Measurements from ENCODE around the gene PRRT4. TPM values are rescaled to one million over a fixed set of nuclear protein-coding genes. Genes with fewer than 3 reads are reported as not detected.

The PRRT4 gene
- total and polyA plus RNA-seq, 4 experiments from 2014 or later, result 0.11 to 0.58 (median 0.34) TPM

DNA sequence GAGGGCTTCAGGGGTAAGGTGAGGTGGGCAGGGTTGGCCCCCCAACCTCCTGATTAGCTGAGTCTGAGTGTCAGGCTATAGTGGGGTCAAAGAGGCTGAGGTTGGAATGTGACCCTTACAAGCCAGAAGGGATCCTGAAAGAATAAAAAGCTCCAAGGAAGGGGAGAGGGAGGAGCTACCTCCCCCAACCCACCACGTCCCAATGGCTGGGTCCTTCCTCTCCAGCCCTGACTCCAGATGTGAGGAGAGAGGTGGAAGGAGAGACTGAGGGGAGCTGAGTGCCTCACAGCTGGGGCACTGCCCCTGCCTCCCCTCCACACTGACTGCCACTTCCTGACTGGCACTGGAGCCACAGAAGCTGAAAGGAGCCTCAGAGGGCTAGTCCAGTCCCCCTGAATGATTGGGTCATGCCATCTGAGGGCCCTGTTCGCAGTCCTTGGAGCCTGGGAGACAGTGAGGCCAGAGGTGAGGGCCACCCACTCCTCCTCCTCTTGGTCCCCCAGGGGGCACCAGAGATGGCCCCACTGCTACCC is 27.7 kb upstream of the PRRT4 start:
- H3K4me1 Mint-ChIP-seq, result peaks cover 0 to 4% (median under 1%) of the 10 kb centered on the region in 4 donors
- no peak overlapping the region for H3K4me3 Mint-ChIP-seq
- H3K27ac Mint-ChIP-seq, result no peak overlapping the region
- Histone ChIP-seq H3K36me3 (ENCODE audit: insufficient read depth, low read length) (peaks cover 8% of the 10 kb centered on the region), H3K4me1 (ENCODE audit: insufficient read depth, low read length) (no peaks in the 10 kb centered on the region), H3K9me3 (ENCODE audit: control insufficient read depth in 1 of 2, low read length in 2 of 2) (no peaks in the 10 kb centered on the region), H3K27ac (ENCODE audit: low read depth, low read length) (no peak overlapping the region), H3K4me3 (ENCODE audit: low read length in 2 of 2) (no peak overlapping the region), H3K27me3 (ENCODE audit: insufficient read depth, low read length) (no peaks in the 10 kb centered on the region)
- intact Hi-C loops (cut with micrococcal nuclease), result loop anchor here (5.0 kb wide), 1 partner anchor 38 kb away; no protein-coding TSS in a partner anchor
- ChIA-PET CTCF (ENCODE audit: partially characterized antibody) (interaction anchor here (0.6 to 10.6 kb wide), 11 partner anchors 8 to 834 kb away, joined by 3 to 186 read pairs (median 5); partner anchors contain the start of gene RBM28), POLR2A (ENCODE audit: partially characterized antibody) (interaction anchor here (3.4 kb wide), 1 partner anchor 42 kb away, joined by 16 read pairs; no protein-coding TSS in a partner anchor)
- no peaks in the 10 kb centered on the region for H3K27me3 Mint-ChIP-seq
- H3K9me3 Mint-ChIP-seq, result no peaks in the 10 kb centered on the region
- no peak for DNase-seq
- peaks cover 0 to 7% of the 10 kb centered on the region in 2 donors for H3K36me3 Mint-ChIP-seq

DNA sequence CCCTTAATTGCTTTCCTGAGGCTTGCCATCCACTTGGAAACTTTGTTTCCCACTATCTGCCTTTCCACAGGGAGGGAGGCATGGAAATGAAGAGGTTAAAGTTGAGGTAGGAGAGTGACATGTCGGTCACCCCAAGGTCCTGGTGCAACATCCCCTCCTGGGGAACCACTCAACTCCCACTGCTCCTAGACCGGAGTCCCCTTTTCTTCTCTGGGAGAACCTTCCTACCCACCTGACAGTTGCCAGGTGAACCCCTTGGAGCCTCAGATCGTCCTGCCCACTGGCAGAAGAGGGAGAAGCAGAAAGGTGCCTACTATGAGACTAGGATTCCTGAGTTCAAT is 26.6 kb upstream of the PRRT4 start:
- CTCF ChIA-PET (ENCODE audit: partially characterized antibody), result interaction anchor here (0.5 to 10.6 kb wide), 23 partner anchors 9 to 681 kb away, joined by 3 to 186 read pairs (median 4); partner anchors contain the start of genes IMPDH1 and RBM28
- POLR2A ChIA-PET (ENCODE audit: partially characterized antibody), result interaction anchor here (3.4 kb wide), 1 partner anchor 41 kb away, joined by 16 read pairs; no protein-coding TSS in a partner anchor
- H3K4me1 Mint-ChIP-seq, result peaks cover 0 to 4% (median under 1%) of the 10 kb centered on the region in 4 donors
- no peak overlapping the region for H3K4me3 Mint-ChIP-seq
- intact Hi-C loops (cut with micrococcal nuclease), result loop anchor here (5.0 kb wide), 1 partner anchor 39 kb away; no protein-coding TSS in a partner anchor
- no peak overlapping the region for H3K27ac Mint-ChIP-seq
- H3K27me3 ChIP-seq (ENCODE audit: insufficient read depth, low read length), result no peaks in the 10 kb centered on the region
- peaks cover 0 to 7% of the 10 kb centered on the region in 2 donors for H3K36me3 Mint-ChIP-seq
- no peaks in the 10 kb centered on the region for H3K9me3 ChIP-seq (ENCODE audit: control insufficient read depth in 1 of 2, low read length in 2 of 2)
- H3K27me3 Mint-ChIP-seq, result no peaks in the 10 kb centered on the region
- H3K4me3 ChIP-seq (ENCODE audit: low read length in 2 of 2), result no peak overlapping the region
- H3K4me1 ChIP-seq (ENCODE audit: insufficient read depth, low read length), result no peaks in the 10 kb centered on the region
- H3K27ac ChIP-seq (ENCODE audit: low read depth, low read length), result no peak overlapping the region
- DNase-seq, result no peak
- no peaks in the 10 kb centered on the region for H3K9me3 Mint-ChIP-seq
- H3K36me3 ChIP-seq (ENCODE audit: insufficient read depth, low read length), result peaks cover 4% of the 10 kb centered on the region

DNA sequence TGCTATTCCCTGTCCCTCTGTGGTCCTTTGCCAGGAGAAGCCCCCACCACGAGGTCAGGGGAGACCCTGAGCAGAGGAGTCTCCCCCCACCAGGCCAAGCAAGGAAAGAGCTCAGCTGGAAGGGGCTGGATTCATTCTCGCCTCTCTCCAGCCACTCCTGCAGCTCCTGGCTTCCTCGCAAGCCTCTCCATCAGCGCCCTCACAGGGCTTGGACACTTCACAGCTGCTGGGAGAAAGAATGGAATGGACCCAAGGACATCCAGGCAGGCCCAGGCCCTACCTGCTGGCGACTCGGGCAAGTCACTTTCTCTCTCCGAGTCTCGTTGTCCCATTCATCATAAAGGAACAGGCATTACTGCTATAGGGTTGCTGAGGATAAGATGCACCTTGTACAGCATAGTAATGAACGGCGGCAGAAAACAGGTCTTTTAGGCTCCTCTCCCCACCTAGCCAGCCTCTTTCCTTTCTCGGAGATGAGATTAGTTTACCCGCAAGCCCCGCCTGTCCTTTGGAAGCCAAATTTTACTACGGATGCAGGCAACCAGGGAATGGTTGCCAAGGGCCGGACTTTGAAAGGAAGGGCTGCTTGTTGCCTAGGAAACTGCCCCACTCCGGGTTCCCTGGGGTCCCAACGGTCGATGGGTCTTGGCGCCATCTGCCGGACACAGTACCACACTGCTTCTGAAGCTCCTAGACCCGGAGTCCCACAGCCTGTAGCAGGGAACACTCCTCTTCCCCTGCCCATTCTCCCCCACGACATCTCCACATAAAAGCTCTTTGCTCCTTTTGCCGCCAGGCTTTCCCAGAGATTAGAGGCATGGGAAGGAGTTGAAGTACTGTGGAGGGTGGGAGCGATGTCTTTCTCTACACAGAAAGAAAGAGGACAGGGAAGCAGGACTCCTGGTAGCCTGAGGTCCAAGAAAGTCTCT is 26.0 kb upstream of the PRRT4 start:
- DNase-seq, result peak in 4 of 5 donors; percentile 48 to 56 (median 51)
- H3K4me1 Mint-ChIP-seq, result peaks cover 0 to 4% (median under 1%) of the 10 kb centered on the region in 4 donors
- no peaks in the 10 kb centered on the region for H3K27me3 ChIP-seq (ENCODE audit: insufficient read depth, low read length)
- H3K4me3 Mint-ChIP-seq, result no peak overlapping the region
- H3K27ac ChIP-seq (ENCODE audit: low read depth, low read length), result no peak overlapping the region
- no peaks in the 10 kb centered on the region for H3K9me3 Mint-ChIP-seq
- intact Hi-C loops (cut with micrococcal nuclease), result loop anchor here (1.0 to 5.0 kb wide), 2 partner anchors 40 kb away; no protein-coding TSS in a partner anchor
- ChIA-PET CTCF (ENCODE audit: partially characterized antibody) (interaction anchor here (0.5 to 10.6 kb wide), 31 partner anchors 8 to 680 kb away, joined by 3 to 186 read pairs (median 4); partner anchors contain the start of genes IMPDH1 and RBM28), POLR2A (ENCODE audit: partially characterized antibody) (interaction anchor here (1.9 to 3.4 kb wide), 2 partner anchors 40 to 43 kb away, joined by 5 to 16 read pairs; partner anchors contain the start of gene RBM28)
- no peak overlapping the region for H3K27ac Mint-ChIP-seq
- peaks cover 0 to 5% of the 10 kb centered on the region in 2 donors for H3K36me3 Mint-ChIP-seq
- peaks cover 2% of the 10 kb centered on the region for H3K36me3 ChIP-seq (ENCODE audit: insufficient read depth, low read length)
- no peak overlapping the region for H3K4me3 ChIP-seq (ENCODE audit: low read length in 2 of 2)
- no peaks in the 10 kb centered on the region for H3K9me3 ChIP-seq (ENCODE audit: control insufficient read depth in 1 of 2, low read length in 2 of 2)
- H3K27me3 Mint-ChIP-seq, result no peaks in the 10 kb centered on the region
- H3K4me1 ChIP-seq (ENCODE audit: insufficient read depth, low read length), result no peaks in the 10 kb centered on the region

DNA sequence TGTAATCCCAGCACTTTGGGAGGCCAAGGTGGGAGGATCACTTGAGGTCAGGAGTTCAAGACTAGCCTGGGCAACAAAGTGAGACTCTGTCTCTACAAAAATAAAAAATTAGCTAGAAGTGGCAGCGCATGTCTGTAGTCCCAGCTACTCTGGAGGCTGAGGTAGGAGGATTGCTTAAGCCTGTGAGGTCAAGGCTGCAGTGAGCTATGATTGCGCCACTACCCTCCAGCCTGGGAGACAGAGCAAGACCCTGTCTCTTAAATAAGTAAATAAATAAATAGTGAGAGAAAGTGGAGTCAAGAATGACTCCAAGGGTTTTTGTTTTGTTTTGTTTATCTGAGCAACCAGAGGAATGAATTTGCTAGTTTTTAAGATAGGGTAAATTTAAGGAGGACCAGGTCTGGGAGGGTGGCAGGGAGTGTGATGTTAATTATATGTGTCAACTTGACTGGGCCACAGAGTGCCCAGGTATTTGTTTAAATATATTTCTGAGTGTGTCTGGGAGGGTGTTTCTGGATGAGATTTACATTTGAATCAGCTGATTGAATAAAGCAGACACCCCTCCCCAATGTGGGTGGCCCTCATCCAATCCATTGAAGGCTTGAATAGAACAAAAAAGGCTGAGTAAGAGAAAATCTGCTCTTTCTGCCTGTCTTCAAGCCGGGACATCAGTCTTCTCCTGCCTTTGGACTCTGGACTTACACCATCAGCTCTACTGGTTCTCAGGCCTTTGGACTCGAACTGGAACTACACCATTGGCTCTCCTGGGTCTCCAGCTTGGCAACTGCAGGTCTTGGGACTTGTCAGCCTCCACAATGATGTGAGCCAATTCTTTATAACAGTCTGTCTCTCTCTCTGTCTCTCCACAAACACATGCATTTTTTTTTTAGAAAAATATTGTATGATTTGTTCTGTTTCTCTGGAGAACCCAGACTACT is 24.8 kb upstream of the PRRT4 start:
- no peaks in the 10 kb centered on the region for H3K9me3 ChIP-seq (ENCODE audit: control insufficient read depth in 1 of 2, low read length in 2 of 2)
- H3K27ac ChIP-seq (ENCODE audit: low read depth, low read length), result no peak overlapping the region
- no peaks in the 10 kb centered on the region for H3K27me3 ChIP-seq (ENCODE audit: insufficient read depth, low read length)
- CTCF ChIA-PET (ENCODE audit: partially characterized antibody), result interaction anchor here (0.8 to 10.6 kb wide), 16 partner anchors 8 to 71 kb away, joined by 3 to 186 read pairs (median 4); partner anchors contain the start of genes IMPDH1 and RBM28
- no peaks in the 10 kb centered on the region for H3K9me3 Mint-ChIP-seq
- no peaks in the 10 kb centered on the region for H3K36me3 ChIP-seq (ENCODE audit: insufficient read depth, low read length)
- intact Hi-C loops (cut with micrococcal nuclease), result loop anchor here (5.0 kb wide), 1 partner anchor 41 kb away; no protein-coding TSS in a partner anchor
- no peak overlapping the region for H3K27ac Mint-ChIP-seq
- no peaks in the 10 kb centered on the region for H3K4me1 ChIP-seq (ENCODE audit: insufficient read depth, low read length)
- H3K4me3 ChIP-seq (ENCODE audit: low read length in 2 of 2), result no peak overlapping the region
- H3K36me3 Mint-ChIP-seq, result peaks cover 0 to 5% of the 10 kb centered on the region in 2 donors
- H3K4me1 Mint-ChIP-seq, result peaks cover 0 to 4% (median under 1%) of the 10 kb centered on the region in 4 donors
- H3K27me3 Mint-ChIP-seq, result no peaks in the 10 kb centered on the region
- H3K4me3 Mint-ChIP-seq, result no peak overlapping the region
- POLR2A ChIA-PET (ENCODE audit: partially characterized antibody), result interaction anchor here (1.9 to 3.4 kb wide), 2 partner anchors 39 to 42 kb away, joined by 5 to 16 read pairs; partner anchors contain the start of gene RBM28
- DNase-seq, result no peak

DNA sequence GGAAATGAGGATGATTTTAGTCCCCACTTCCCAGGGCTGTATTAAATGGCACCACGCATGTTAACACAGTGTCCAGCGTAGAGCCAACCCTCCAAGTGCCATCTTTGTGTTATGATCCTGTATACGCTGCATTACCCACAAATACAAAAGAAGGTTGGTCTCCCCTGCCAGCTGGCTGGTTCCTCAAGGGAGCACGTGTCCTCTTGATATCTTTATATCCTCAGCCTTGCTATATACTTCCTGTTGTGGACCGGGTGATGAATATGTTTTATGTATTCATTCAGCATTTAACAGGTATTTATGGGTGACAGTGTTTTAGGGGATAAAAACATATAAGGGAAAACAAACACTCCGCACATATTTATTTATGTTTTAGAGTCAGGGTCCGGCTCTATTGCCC is 23.2 kb upstream of the PRRT4 start:
- Histone ChIP-seq H3K27ac (ENCODE audit: low read depth, low read length) (no peak overlapping the region), H3K9me3 (ENCODE audit: control insufficient read depth in 1 of 2, low read length in 2 of 2) (no peaks in the 10 kb centered on the region), H3K4me1 (ENCODE audit: insufficient read depth, low read length) (no peaks in the 10 kb centered on the region), H3K27me3 (ENCODE audit: insufficient read depth, low read length) (no peaks in the 10 kb centered on the region), H3K4me3 (ENCODE audit: low read length in 2 of 2) (no peak overlapping the region), H3K36me3 (ENCODE audit: insufficient read depth, low read length) (no peaks in the 10 kb centered on the region)
- Mint-ChIP-seq H3K9me3 (no peaks in the 10 kb centered on the region), H3K27ac (peak overlapping the region in 2 of 7 donors; percentile 18 to 37), H3K4me3 (no peak overlapping the region), H3K4me1 (peaks cover 0 to 4% (median 1%) of the 10 kb centered on the region in 4 donors), H3K36me3 (no peaks in the 10 kb centered on the region), H3K27me3 (no peaks in the 10 kb centered on the region)
- DNase-seq, result no peak
- POLR2A ChIA-PET (ENCODE audit: partially characterized antibody), result no interaction called here
- CTCF ChIA-PET (ENCODE audit: partially characterized antibody), result interaction anchor here (1.0 to 10.6 kb wide), 2 partner anchors 39 to 75 kb away, joined by 3 to 186 read pairs; partner anchors contain the start of gene RBM28
- intact Hi-C loops (cut with micrococcal nuclease), result loop anchor here (5.0 kb wide), 1 partner anchor 43 kb away; no protein-coding TSS in a partner anchor

DNA sequence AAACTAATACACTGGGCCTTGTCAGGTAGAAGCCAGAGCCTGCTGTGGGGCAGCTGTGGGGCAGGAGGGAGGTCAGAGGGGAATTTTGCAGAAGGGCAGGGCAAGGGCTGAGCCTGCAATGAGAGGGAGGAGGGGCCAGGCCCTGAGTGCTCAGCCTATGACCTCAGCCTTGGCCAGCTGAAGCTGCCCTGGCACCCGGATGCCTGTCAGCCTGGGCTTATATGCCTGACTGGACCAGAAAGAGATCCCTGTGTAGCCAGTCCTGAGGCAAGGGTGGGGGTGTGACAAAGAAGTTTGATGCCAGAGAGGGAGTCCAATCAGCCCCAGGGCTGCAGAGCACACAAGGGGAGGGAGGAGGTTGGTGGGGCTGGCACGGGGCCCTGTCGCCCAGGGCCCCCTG is 22.3 kb upstream of the PRRT4 start:
- H3K27ac Mint-ChIP-seq, result peak overlapping the region in 1 of 7 donors; percentile 36
- H3K4me3 Mint-ChIP-seq, result no peak overlapping the region
- H3K27ac ChIP-seq (ENCODE audit: low read depth, low read length), result no peak overlapping the region
- no peaks in the 10 kb centered on the region for H3K27me3 ChIP-seq (ENCODE audit: insufficient read depth, low read length)
- H3K9me3 ChIP-seq (ENCODE audit: control insufficient read depth in 1 of 2, low read length in 2 of 2), result no peaks in the 10 kb centered on the region
- DNase-seq, result no peak
- no peaks in the 10 kb centered on the region for H3K9me3 Mint-ChIP-seq
- H3K36me3 Mint-ChIP-seq, result no peaks in the 10 kb centered on the region
- peaks cover 0 to 4% (median 1%) of the 10 kb centered on the region in 4 donors for H3K4me1 Mint-ChIP-seq
- POLR2A ChIA-PET (ENCODE audit: partially characterized antibody), result no interaction called here
- intact Hi-C loops (cut with micrococcal nuclease), result no loop called here
- H3K4me1 ChIP-seq (ENCODE audit: insufficient read depth, low read length), result no peaks in the 10 kb centered on the region
- H3K27me3 Mint-ChIP-seq, result peaks cover 0 to 1% of the 10 kb centered on the region in 2 donors
- no peaks in the 10 kb centered on the region for H3K36me3 ChIP-seq (ENCODE audit: insufficient read depth, low read length)
- CTCF ChIA-PET (ENCODE audit: partially characterized antibody), result interaction anchor here (1.4 to 10.6 kb wide), 3 partner anchors 10 to 38 kb away, joined by 5 to 186 read pairs (median 21); partner anchors contain the start of gene RBM28
- no peak overlapping the region for H3K4me3 ChIP-seq (ENCODE audit: low read length in 2 of 2)
